Activated CD8-positive, alpha-beta memory T cell treated with anti-CD3 and anti-CD28 coated beads, Interleukin-2, amount 50 U/mL, for 24 hours (primary cell): ENCODE results near the gene SGCA.

Experiments
- DNase-seq: peaks from one replicate; pipeline ENCODE4 v3.0.0-alpha.2; 2020; ENCODE audit errors: extremely low read depth

The SGCA gene

GRCh38 chr17:50182783-50183420, 17.1 kb downstream of the SGCA start:
- no peak for DNase-seq

GRCh38 chr17:50183421-50183994, 17.7 kb downstream of the SGCA start:
- DNase-seq = no peak

- no peak for DNase-seq
Measured at GRCh38 chr17:50184064-50184463, 18.3 kb downstream of the SGCA start.

GRCh38 chr17:50184611-50185398, 19.0 kb downstream of the SGCA start:
- no peak for DNase-seq

- no peak for DNase-seq
Measured at GRCh38 chr17:50185631-50186471, 20.0 kb downstream of the SGCA start.

- no peak for DNase-seq
Measured at GRCh38 chr17:50186661-50187393, 21.0 kb downstream of the SGCA start.

- no peak for DNase-seq
Measured at GRCh38 chr17:50187394-50187725, 21.6 kb downstream of the SGCA start.

- no peak for DNase-seq
Measured at GRCh38 chr17:50187751-50188530, 22.1 kb downstream of the SGCA start.

- no peak for DNase-seq
Measured at GRCh38 chr17:50188531-50188920, 22.7 kb downstream of the SGCA start.

GRCh38 chr17:50188921-50189549, 23.2 kb downstream of the SGCA start:
- DNase-seq = no peak

- no peak for DNase-seq
Measured at GRCh38 chr17:50189550-50190292, 23.9 kb downstream of the SGCA start.

- no peak for DNase-seq
Measured at GRCh38 chr17:50190293-50190602, 24.4 kb downstream of the SGCA start.

- DNase-seq = no peak
Measured at GRCh38 chr17:50190603-50191358, 25.0 kb downstream of the SGCA start.

GRCh38 chr17:50191359-50192143, 25.7 kb downstream of the SGCA start:
- no peak for DNase-seq

GRCh38 chr17:50192144-50192617, 26.4 kb downstream of the SGCA start:
- DNase-seq = no peak

- no peak for DNase-seq
Measured at GRCh38 chr17:50192618-50193291, 26.9 kb downstream of the SGCA start.

GRCh38 chr17:50194140-50194933, 28.5 kb downstream of the SGCA start:
- no peak for DNase-seq
